GM12878 (cell line): ENCODE measurements around the gene NTRK3. TPM values are rescaled to one million over a fixed set of nuclear protein-coding genes. Genes with fewer than 3 reads are reported as not detected.

ENCODE experiments used
- ATAC-seq: fragments of 200-7000 bp; cut with Tn5 transposase; 3 replicates; pipeline ENCODE4 v1.9.1; 2020; ENCODE audit warnings: mild to moderate bottlenecking, moderate library complexity
- BruUV-seq: library from RNA; stranded (reverse); fragments of 400-500 nt; replicated peaks from 2 replicates; lab custom pipeline; 2021; lab: Mats Ljungman, UMichigan
- CTCF ChIA-PET: fragments of 300-600 bp; sonication (Branson Sonifier 250); formaldehyde crosslinking; extraction: SDS; loops from one replicate; lab custom pipeline; 2021; ENCODE audit warnings: inconsistent platforms; lab: Yijun Ruan, JAX
- POLR2A ChIA-PET: fragments of 350-600 bp; formaldehyde crosslinking; extraction: SDS; loops from one replicate; lab custom pipeline; 2021; ENCODE audit warnings: inconsistent platforms; lab: Charles Lee
- RAD21 ChIA-PET: fragments of 300-600 bp; sonication (Branson Sonifier 250); formaldehyde crosslinking; loops from one replicate; lab custom pipeline; 2023; ENCODE audit warnings: antibody characterized with exemption; ENCODE audit not compliant: unreplicated experiment; lab: Charles Lee
- SMC1A ChIA-PET: fragments of 300-600 bp; sonication (Branson Sonifier 250); formaldehyde crosslinking; loops from one replicate; lab custom pipeline; 2023; ENCODE audit not compliant: unreplicated experiment, uncharacterized antibody; lab: Charles Lee
- DNase-seq: peaks from one replicate; pipeline ENCODE4 v3.0.0-alpha.2; 2011; ENCODE audit warnings: low read depth, low spot score
- FAIRE-seq: peaks from 3 replicates; lab custom pipeline; 2011; peaks lifted over from hg19 to GRCh38; lab: Jason Lieb, UNC
- H2AFZ ChIP-seq: 2 replicates; pipeline ENCODE4 v1.6.0; 2011; ENCODE audit warnings: low read depth, low read length, control low read depth; ENCODE audit not compliant: control insufficient read depth
- H3K27ac ChIP-seq: 2 replicates; pipeline ENCODE4 v1.5.1; 2011; ENCODE audit warnings: control low read depth; ENCODE audit not compliant: control insufficient read depth, insufficient read depth
- H3K27me3 ChIP-seq, 2 experiments: replicated peaks in 1 of 2; 2 replicates each; pipeline versions ENCODE4 v1.6.0 to v1.6.1; 2011; ENCODE audit warnings: low read length in 1 of 2; ENCODE audit not compliant: control insufficient read depth in 2 of 2, insufficient read depth in 2 of 2
- H3K36me3 ChIP-seq, 2 experiments: 2 replicates each; pipeline ENCODE4 v1.5.1; 2011; ENCODE audit warnings: low read length in 1 of 2; ENCODE audit not compliant: control insufficient read depth in 2 of 2, insufficient read depth in 2 of 2
- H3K4me1 ChIP-seq: 2 replicates; pipeline ENCODE4 v1.6.1; 2011; ENCODE audit warnings: mild to moderate bottlenecking, low read length, moderate library complexity, mixed read lengths; ENCODE audit not compliant: control insufficient read depth, insufficient read depth
- H3K4me2 ChIP-seq: 2 replicates; pipeline ENCODE4 v1.6.0; 2011; ENCODE audit warnings: control low read depth; ENCODE audit not compliant: control insufficient read depth, insufficient read depth
- H3K4me3 ChIP-seq: fragments of 200-600 bp; sonication (generic); 2 replicates; pipeline ENCODE4 v1.5.1; 2016
- H3K79me2 ChIP-seq: 2 replicates; pipeline ENCODE4 v1.6.0; 2011; ENCODE audit warnings: low read length; ENCODE audit not compliant: control insufficient read depth, insufficient read depth
- H3K9ac ChIP-seq: 2 replicates; pipeline ENCODE4 v1.8.0; 2011; ENCODE audit warnings: low read length, control low read depth, mixed read lengths; ENCODE audit not compliant: control insufficient read depth, insufficient read depth
- H3K9me3 ChIP-seq: replicated peaks from 3 replicates; pipeline ENCODE4 v1.5.1; 2011; ENCODE audit warnings: mild to moderate bottlenecking, low read length; ENCODE audit not compliant: control insufficient read depth, insufficient read depth
- H4K20me1 ChIP-seq: 2 replicates; pipeline ENCODE4 v1.6.0; 2011; ENCODE audit not compliant: control insufficient read depth, insufficient read depth
- BCL11A ChIP-seq: IDR thresholded peaks from 2 replicates; pipeline ENCODE4 v1.6.1; 2011; ENCODE audit warnings: low read depth, low read length
- BHLHE40 ChIP-seq, 2 experiments: fragments of 450-650 bp in 1 of 2; IDR thresholded peaks; 2 replicates each; pipeline ENCODE4 v1.6.1; 2011 to 2017; ENCODE audit warnings: low read depth in 2 of 2, borderline replicate concordance in 1 of 2, improper control_type of control experiment in 1 of 2, low read length in 1 of 2, mild to moderate bottlenecking in 1 of 2
- E2F4 ChIP-seq: IDR thresholded peaks from 2 replicates; pipeline ENCODE4 v1.6.1; 2012; ENCODE audit warnings: low read depth, low read length, improper control_type of control experiment
- E2F8 ChIP-seq: fragments of 450-650 bp; IDR thresholded peaks from 2 replicates; pipeline ENCODE4 v1.6.1; 2018; ENCODE audit warnings: mild to moderate bottlenecking, low read depth, moderate library complexity; ENCODE audit not compliant: partially characterized antibody
- EGR1 ChIP-seq, 2 experiments: IDR thresholded peaks; 1 replicate in 1 of 2; 2 replicates in 1 of 2; pipeline ENCODE4 v1.6.1; 2011 to 2012; ENCODE audit warnings: low read depth in 2 of 2, low read length in 2 of 2, borderline replicate concordance in 1 of 2, mild to moderate bottlenecking in 1 of 2, moderate library complexity in 1 of 2
- EP300 ChIP-seq, 2 experiments: fragments of 150-350 bp in 1 of 2; IDR thresholded peaks; 2 replicates each; pipeline ENCODE4 v1.6.1; 2011 to 2012; ENCODE audit warnings: low read depth in 2 of 2, low read length in 2 of 2, borderline replicate concordance in 1 of 2, improper control_type of control experiment in 1 of 2, inconsistent platforms in 1 of 2; ENCODE audit not compliant: control insufficient read depth in 1 of 2
- FOXK2 ChIP-seq: fragments of 450-650 bp; IDR thresholded peaks from 2 replicates; pipeline ENCODE4 v1.6.1; 2017; ENCODE audit warnings: mild to moderate bottlenecking, moderate library complexity
- HCFC1 ChIP-seq: fragments of 150-350 bp; IDR thresholded peaks from 2 replicates; pipeline ENCODE4 v1.6.1; 2014; ENCODE audit warnings: low read length
- HDAC2 ChIP-seq: fragments of 200-600 bp; sonication (generic); IDR thresholded peaks from 2 replicates; pipeline ENCODE4 v1.6.1; 2017
- KAT2A ChIP-seq: conservative IDR thresholded peaks from 2 replicates; pipeline ENCODE4 v1.6.1; 2011; ENCODE audit warnings: low read depth, low read length; ENCODE audit not compliant: control insufficient read depth
- KDM1A ChIP-seq: fragments of 200-600 bp; sonication (generic); IDR thresholded peaks from 2 replicates; pipeline ENCODE4 v1.6.1; 2016; ENCODE audit warnings: borderline replicate concordance
- LARP7 ChIP-seq: fragments of 450-650 bp; IDR thresholded peaks from 2 replicates; pipeline ENCODE4 v1.6.1; 2017; ENCODE audit warnings: mild to moderate bottlenecking
- MXI1 ChIP-seq: fragments of 150-350 bp; IDR thresholded peaks from 2 replicates; pipeline ENCODE4 v1.6.1; 2011; ENCODE audit warnings: low read depth, mild to moderate bottlenecking, inconsistent platforms, low read length, improper control_type of control experiment
- REST ChIP-seq: IDR thresholded peaks from 2 replicates; pipeline ENCODE4 v1.6.1; 2012; ENCODE audit warnings: mild to moderate bottlenecking, low read depth, low read length
- SMAD5 ChIP-seq: IDR thresholded peaks from 2 replicates; pipeline ENCODE4 v1.6.1; 2016; ENCODE audit warnings: antibody characterized with exemption, low read depth
- YY1 ChIP-seq: IDR thresholded peaks from 2 replicates; pipeline ENCODE4 v1.6.1; 2011; ENCODE audit warnings: low read depth, mild to moderate bottlenecking, low read length
- ZNF217 ChIP-seq: fragments of 450-650 bp; IDR thresholded peaks from 2 replicates; pipeline ENCODE4 v1.6.1; 2017; ENCODE audit warnings: antibody characterized with exemption, mild to moderate bottlenecking
- WGBS: methylation state at CpG from one replicate; pipeline ENCODE4 v1.1.6; 2016; ENCODE audit warnings: low lambda C conversion rate; ENCODE audit not compliant: insufficient replicate concordance, insufficient coverage; ENCODE audit errors: missing lambda C conversion rate; 5-methylcytosine and 5-hydroxymethylcytosine counted together
- in situ Hi-C: fragments of 300-500 bp; cut with MboI; formaldehyde crosslinking; loops from 9 replicates; pipeline ENCODE4 v1.14.3; 2018; ENCODE audit warnings: mixed read lengths
- intact Hi-C: fragments of 100-400 bp; cut with micrococcal nuclease; formaldehyde crosslinking; loops from one replicate; pipeline ENCODE4 v1.14.2; 2022; ENCODE audit not compliant: unreplicated experiment
- polyA plus RNA-seq, 11 experiments: library from polyadenylated mRNA; depleted of rRNA in 4 of 11; unstranded in 6 of 11; stranded (reverse) in 5 of 11; fragments of >200 nt; fragmentation: Nextera tagmentation in 4 of 11; fragmentation: Illumina TruSeq in 1 of 11; extraction: Ambion mirVana in 4 of 11; extraction: Trizol in 1 of 11; gene quantifications; 1 replicate in 1 of 11; 2 replicates in 10 of 11; pipeline versions ENCODE4 v1.2.1 to v1.2.3, GENCODE V29; 2011 to 2016; ENCODE audit warnings: inconsistent platforms in 2 of 11, missing spikeins in 2 of 11, low read depth in 1 of 11
- total RNA-seq, 4 experiments: library from RNA; depleted of rRNA in 3 of 4; stranded (reverse); fragments of >200 nt in 3 of 4; fragmentation: Illumina TruSeq in 1 of 4; extraction: Trizol in 1 of 4; gene quantifications; 2 replicates each; pipeline versions ENCODE4 v1.2.1 to v1.2.3, GENCODE V29; 2013 to 2021

NTRK3 gene
- total and polyA plus RNA-seq, 10 of the 15 experiments (the other 5 are each of a cell fraction or from before 2014, with no cell fraction given): not detected

GRCh38 chr15:88207565-88207964 is 49.0 kb downstream of the NTRK3 start (continued):
- TF ChIP-seq REST (no peak), HCFC1 (no peak), EP300 (IDR thresholded peaks at IDR 0.05; ENCODE audit: borderline replicate concordance in 1 of 2, control insufficient read depth in 1 of 2, low read depth in 2 of 2, low read length in 2 of 2) (no peak), YY1 (no peak)

- ChIA-PET POLR2A (no interaction called here), CTCF (no interaction called here), SMC1A (no interaction called here), RAD21 (no interaction called here)
- BruUV-seq: no TSS peak
- Histone ChIP-seq H3K79me2 (no peaks in the 10 kb centered on the region), H3K36me3 (no peaks in the 10 kb centered on the region), H3K9ac (no peak overlapping the region), H4K20me1 (no peaks in the 10 kb centered on the region), H3K27ac (no peak overlapping the region), H3K4me1 (no peaks in the 10 kb centered on the region), H2AFZ (no peak overlapping the region), H3K27me3 (peaks cover 0 to 2% of the 10 kb centered on the region in 2 experiments; a peak in 1 of 4 replicates), H3K4me2 (no peak overlapping the region), H3K4me3 (no peak overlapping the region), H3K9me3 (no peaks in the 10 kb centered on the region)
- ATAC-seq (no peak), DNase-seq (no peak), FAIRE-seq (no peak)
- intact Hi-C loops (no loop called here), in situ Hi-C loops (no loop called here)
- WGBS: 7% methylated on average over 4 of the region's 4 CpGs
- TF ChIP-seq KAT2A: no peak
- no peak for TF ChIP-seq KDM1A
- TF ChIP-seq LARP7: no peak
- no peak for TF ChIP-seq FOXK2
- no peak for TF ChIP-seq BHLHE40 (IDR thresholded peaks at IDR 0.05; ENCODE audit: borderline replicate concordance in 1 of 2, low read depth in 2 of 2, low read length in 1 of 2)
- no peak for TF ChIP-seq ZNF217
- no peak for TF ChIP-seq BCL11A
- TF ChIP-seq MXI1: no peak
- TF ChIP-seq E2F4: no peak
- TF ChIP-seq E2F8: no peak
- no peak for TF ChIP-seq SMAD5
- no peak for TF ChIP-seq EGR1 (IDR thresholded peaks at IDR 0.05; ENCODE audit: borderline replicate concordance in 1 of 2, low read depth in 2 of 2, low read length in 2 of 2)
- TF ChIP-seq HDAC2: no peak
Observed at GRCh38 chr15:88204584-88204983, 52.0 kb downstream of the NTRK3 start.
